LHCN-M2 (cell line): ENCODE data around the gene TMEM14C. TPM values are rescaled to one million over a fixed set of nuclear protein-coding genes. Genes with fewer than 3 reads are reported as not detected.
A peak's percentile ranks its signal among the peaks of the same experiment; 100 is the strongest.

Source experiments
- DNase-seq: peaks from one replicate; pipeline ENCODE4 v3.0.0-alpha.2; 2012; ENCODE audit warnings: low read depth
- total RNA-seq: library from RNA; depleted of rRNA; stranded (reverse); fragments of >200 nt; gene quantifications from 2 replicates; pipeline ENCODE4 v1.2.3, GENCODE V29; 2014; rRNA removed

The TMEM14C gene
- total RNA-seq, 1 experiment from 2014 or later, result 197 TPM

GRCh38 chr6:10759884-10760329 is 37.0 kb downstream of the TMEM14C start:
- DNase-seq, result peak; percentile 86

- DNase-seq, result peak; percentile 89
These were observed 40.1 kb downstream of the TMEM14C start for GRCh38 chr6:10763006-10763405.

GRCh38 chr6:10769419-10769818 is 46.5 kb downstream of the TMEM14C start:
- DNase-seq, result no peak

GRCh38 chr6:10771371-10771894 is 48.6 kb downstream of the TMEM14C start:
- no peak for DNase-seq

- DNase-seq, result no peak
These were observed 55.4 kb downstream of the TMEM14C start for GRCh38 chr6:10778230-10778629.

GRCh38 chr6:10779076-10779475 is 56.2 kb downstream of the TMEM14C start:
- no peak for DNase-seq

Other genes starting within 250 kb of the TMEM14C start
- gene GCNT2, start 201.7 kb upstream of the TMEM14C start, total RNA-seq, result 0.32 and 0.63 TPM in 2 replicates
- gene C6orf52, start 28.5 kb upstream of the TMEM14C start, total RNA-seq, result not detected in 2 replicates
- gene PAK1IP1, start 28.1 kb upstream of the TMEM14C start, total RNA-seq, result 28.1 and 32.2 TPM in 2 replicates
- 79.0 and 91.4 TPM in 2 replicates for gene TMEM14B, start 24.7 kb downstream of the TMEM14C start, total RNA-seq
- gene MAK, start 115.5 kb downstream of the TMEM14C start, total RNA-seq, result not detected in 2 replicates
- not detected in 2 replicates for gene GCM2, start 159.0 kb downstream of the TMEM14C start, total RNA-seq
- gene SYCP2L, start 164.0 kb downstream of the TMEM14C start, total RNA-seq, result 0.06 TPM in 1 of 2 replicates, not detected in the other